COR-L47 (cell line): Measurements from ENCODE around the gene OR4X1.
"Not testable (repeated sequence)": the region's sequence is repeated elsewhere in the genome, so short reads cannot be mapped to it uniquely, and the experiment has no call there.

Experiments
- DNase-seq: peaks from one replicate; lab custom pipeline; 2025; lab: John Stamatoyannopoulos, UW

OR4X1 gene, protein sequence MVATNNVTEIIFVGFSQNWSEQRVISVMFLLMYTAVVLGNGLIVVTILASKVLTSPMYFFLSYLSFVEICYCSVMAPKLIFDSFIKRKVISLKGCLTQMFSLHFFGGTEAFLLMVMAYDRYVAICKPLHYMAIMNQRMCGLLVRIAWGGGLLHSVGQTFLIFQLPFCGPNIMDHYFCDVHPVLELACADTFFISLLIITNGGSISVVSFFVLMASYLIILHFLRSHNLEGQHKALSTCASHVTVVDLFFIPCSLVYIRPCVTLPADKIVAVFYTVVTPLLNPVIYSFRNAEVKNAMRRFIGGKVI

DNA sequence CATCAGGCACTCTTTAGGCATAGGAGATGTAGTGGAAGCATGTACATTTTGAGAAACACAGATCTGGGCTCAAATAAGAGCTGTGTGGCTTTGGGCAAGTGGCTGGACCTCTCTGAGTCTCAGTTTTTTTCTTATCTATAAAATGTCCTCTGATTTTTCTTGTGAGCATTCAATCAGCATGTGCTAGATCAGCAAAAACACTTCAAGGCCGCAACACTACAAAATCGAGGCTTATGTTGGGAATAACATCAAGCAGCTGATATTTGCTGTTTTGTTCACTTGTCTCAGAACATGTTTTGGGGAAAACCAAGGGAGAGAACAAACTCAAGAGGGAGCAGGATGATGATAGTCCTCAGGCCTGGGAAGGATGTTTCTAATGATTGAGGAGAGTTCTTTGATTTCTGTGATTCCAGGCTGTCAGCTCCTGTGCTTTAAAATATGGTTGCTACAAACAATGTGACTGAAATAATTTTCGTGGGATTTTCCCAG lies at the start of gene OR4X1:
Gene OR4X1 (plus strand): TSS at position 439 of the 489 bp plus-strand sequence. CDS start 0 bp downstream, at position 439.
- no peak for DNase-seq

DNA sequence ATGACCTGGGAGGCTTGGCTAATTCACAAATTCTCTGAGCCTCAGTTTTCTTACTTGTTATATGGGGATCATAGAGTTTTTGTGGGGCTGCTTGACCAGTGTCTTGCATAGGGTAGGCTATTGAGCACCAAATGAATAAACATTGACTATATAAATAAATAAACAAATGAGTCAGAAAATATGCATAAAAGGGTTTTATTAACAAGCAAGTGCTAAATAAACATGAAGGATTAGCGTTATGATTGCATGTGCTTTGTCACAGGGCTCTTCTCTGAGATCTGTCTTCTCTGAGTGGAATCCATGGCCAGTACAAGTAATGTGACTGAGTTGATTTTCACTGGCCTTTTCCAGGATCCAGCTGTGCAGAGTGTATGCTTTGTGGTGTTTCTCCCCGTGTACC lies 47.2 kb upstream of the OR4X1 start, which contains the start of gene OR4B1:
Gene OR4B1 (plus strand): TSS at position 301 of the 400 bp plus-strand sequence. CDS start 0 bp downstream, at position 301.
- DNase-seq = no peak

DNA sequence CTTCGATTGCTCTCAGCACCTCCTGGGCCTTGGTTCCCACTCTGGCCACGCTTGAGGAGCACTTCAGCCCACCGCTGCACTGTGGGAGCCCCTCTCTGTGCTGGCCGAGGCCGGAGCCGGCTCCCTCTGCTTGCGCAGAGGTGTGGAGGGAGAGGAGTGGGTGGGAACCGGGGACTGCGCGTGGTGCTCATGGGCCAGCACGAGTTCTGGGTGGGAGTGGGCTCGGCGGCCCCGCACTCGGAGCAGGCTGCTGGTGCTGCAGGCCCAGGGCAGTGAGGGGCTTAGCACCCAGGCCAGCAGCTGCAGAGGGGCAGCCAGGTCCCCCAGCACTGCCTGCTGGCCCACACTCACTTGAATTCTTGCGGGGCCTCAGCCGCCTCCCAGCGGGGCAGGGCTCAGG lies 34.9 kb upstream of the OR4X1 start:
- no peak for DNase-seq

DNA sequence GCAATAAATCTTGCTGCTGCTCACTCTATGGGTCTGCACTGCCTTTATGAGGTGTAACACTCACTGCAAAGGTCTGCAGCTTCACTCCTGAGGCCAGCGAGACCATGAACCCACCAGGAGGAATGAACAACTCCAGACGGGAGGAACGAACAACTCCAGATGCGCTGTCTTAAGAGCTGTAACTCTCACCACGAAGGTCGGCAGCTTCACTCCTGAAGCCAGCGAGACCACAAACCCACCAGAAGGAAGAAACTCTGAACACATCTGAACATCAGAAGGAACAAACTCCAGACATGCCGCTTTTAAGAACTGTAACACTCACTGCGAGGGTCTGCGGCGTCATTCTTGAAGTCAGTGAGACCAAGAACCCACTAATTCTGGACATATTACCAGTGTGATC lies 33.6 kb upstream of the OR4X1 start:
- not testable (repeated sequence) for DNase-seq

DNA sequence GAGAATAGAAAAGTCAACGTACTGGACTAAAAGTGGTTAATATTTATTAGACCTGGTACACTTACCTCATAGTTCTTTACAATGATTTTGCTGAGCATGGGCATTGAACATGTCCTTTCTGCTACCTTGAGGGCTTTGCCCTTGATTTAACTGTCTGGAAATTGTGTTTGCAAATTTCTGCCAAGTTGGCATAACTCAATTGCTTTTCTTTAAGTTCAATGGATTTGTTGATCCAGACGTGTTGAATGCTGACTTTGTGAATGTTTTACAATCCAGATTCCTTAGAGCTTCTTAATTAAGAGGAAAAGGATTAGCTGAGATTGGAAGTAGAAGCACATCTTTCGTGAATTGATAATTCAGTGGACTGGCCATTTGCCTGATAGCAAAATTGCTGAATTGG lies 25.9 kb upstream of the OR4X1 start:
- DNase-seq = no peak

DNA sequence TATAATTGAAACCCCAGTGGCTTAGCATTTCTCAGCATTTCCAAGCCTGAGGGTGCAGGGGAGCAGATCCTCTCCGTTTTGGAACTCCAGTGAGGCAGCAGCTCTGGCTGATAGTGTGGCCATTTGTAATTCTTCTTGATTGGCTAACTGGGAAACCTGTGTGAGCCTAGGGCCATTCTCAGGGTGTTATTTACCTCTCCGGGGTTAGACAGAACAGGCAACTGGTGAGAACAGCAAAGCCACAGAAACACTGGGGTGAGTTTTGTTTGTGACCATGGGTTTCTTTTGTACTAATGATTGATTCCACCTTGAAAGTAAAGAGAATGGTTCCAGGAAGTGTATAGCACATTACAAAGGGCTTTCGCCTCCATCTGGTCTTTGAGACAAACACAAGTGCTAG lies 21.2 kb upstream of the OR4X1 start:
- no peak for DNase-seq

DNA sequence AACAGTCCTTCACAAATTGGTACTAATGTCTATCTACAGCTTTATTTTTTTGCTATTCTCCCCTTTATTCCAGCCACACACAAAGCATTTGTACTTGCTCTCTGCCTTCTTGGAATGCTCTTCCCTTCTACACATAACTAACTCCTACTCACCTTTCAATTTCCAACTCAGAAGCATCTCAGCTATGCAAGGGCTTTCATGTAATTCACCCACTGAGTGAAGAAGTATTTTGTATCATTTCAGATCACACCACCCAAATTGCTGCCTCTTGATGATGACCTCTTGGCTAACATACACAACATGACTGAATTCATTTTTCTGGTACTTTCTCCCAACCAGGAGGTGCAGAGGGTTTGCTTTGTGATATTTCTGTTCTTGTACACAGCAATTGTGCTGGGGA lies 18.9 kb upstream of the OR4X1 start, which contains the start of gene OR4X2:
Gene OR4X2 (plus strand): TSS at position 301 of the 400 bp plus-strand sequence. CDS start 0 bp downstream, at position 301.
- DNase-seq = no peak

DNA sequence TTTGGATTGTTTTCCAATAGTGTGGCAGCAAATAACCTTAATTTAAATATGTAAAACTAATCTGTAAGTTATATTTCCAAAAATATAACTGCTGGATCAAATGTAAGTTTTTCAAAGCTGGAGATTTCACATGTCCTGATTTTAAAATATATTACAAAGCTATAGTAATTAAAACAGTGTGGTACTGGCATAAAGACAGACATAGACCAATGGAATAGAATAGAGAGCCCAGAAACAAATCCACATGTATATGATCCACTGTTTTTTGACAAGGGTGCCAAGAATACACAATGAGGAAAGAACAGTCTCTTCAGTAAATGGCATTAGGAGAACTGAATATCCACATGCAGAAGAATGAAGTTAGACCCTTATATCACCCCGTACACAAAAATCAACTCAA lies 14.8 kb upstream of the OR4X1 start:
- DNase-seq = no peak

DNA sequence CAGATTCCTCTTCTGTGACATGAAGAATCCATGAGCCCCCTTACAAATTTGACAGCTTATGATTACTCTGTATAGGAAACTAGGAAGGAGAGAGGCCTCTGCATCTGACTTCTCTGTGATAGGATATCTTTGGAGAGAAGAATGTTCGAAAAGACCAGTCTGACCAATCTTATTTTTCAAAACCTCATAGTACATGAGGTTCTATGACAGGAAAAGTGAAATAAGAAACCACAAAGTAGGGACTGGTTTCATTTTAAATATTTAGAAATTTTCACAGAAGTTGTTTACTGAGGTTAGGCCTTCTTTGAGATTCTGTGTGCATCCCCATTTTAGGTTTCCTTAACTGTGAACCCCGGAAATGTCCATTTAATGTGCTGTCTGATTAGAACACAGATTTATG lies 2.1 kb upstream of the OR4X1 start:
- DNase-seq = no peak

DNA sequence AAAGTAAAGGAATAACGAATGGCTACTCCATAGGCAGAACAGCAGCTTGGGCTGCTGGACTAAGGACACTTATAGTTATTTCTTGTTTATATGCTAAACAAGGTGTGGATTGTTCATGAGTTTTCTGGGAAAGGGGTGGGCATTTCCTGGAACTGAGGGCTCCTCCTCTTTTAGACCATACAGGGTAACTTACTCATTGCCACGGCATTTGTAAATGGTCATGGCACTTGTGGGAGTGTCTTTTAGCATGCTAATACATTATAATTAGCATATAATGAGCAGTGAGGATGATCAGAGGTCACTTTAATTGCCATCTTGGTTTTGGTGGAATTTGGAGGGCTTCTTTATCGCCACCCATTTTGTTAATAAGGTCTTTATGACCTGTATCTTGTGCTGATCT lies 7.0 kb downstream of the OR4X1 start:
- DNase-seq = no peak

DNA sequence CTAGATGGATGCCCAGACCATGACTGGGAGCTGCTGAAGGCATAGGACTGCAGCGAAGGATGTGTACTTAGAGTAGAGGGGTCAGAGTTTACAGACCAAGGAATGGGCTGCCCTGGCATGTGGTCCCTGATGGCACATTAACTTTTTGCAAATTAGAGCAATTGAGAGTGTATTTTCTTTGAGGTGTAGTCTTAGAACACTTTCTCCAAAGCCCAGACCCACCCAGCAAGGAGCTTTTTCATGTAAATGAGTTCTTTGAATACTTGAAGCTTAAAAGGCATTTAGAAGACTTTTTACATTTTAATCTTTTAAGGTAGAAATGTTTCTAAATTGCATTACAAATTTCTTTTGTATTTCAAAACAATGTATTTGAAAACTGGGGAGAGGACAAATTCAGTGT lies 8.9 kb downstream of the OR4X1 start:
- no peak for DNase-seq

DNA sequence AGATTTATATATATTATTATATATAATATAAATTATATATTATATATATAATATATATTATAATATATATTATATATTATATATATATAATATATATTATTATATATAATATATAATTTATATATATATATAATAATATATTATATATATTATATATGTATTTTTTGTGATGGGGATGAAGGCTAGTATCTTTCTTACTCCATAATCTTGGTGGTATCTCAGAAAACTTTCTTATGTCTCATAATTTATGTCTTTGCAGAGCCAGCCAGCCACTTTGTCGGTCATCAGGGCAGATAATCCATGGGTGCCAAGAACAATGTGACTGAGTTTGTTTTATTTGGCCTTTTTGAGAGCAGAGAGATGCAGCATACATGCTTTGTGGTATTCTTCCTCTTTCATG lies 42.3 kb downstream of the OR4X1 start, which contains the start of gene OR4S1:
Gene OR4S1 (plus strand): TSS at position 301 of the 400 bp plus-strand sequence. CDS start 0 bp downstream, at position 301.
- no peak for DNase-seq

DNA sequence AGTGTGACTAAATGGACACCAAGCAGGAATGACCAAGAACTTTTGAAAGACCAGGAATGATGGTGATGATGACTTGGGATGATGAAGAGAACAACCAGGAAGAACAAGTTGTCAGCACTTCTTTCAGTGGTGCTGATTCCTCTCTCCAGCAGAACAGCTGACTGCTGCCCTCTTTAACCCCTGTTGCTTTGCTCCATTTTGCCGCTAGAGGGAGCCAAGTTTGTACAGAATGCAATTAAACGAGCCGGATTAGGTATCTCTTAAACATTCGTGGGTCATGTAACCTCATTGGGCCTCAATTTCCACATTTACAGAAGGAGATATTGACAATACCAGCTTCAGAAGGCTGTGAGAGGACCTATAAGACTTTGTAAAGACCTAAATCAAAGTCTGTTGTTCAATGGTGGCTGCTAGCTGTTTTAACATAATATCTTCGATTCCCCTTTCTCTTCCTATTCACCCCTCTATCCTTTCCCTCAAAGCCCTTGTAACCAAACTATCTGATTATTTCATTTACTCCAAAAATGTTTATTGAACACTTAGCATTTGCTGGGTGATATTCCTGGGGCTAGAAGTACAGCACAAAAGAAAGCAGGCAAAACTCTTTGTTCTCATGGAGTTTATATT lies 44.2 kb downstream of the OR4X1 start:
- peak; percentile 35 for DNase-seq

DNA sequence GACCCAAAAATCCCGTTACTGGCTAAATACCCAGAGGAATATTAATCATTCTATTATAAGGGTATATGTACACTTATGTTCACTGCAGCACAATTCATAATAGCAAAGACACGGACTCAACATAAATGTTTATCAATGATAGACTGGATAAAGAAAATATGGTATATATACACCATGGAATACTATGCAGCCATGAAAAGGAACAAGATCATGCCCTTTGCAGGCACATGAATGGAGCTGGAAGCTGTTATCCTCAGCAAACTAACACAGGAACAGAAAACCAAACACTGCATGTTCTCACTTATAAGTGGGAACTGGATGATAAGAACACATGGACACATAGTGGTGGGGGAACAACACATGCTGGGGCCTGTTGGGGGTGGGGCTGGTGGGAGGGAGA lies 49.9 kb downstream of the OR4X1 start:
- not testable (repeated sequence) for DNase-seq
